Retina (tissue), 1 donor: ENCODE results near the gene AGR2.
A peak's percentile ranks its signal among the peaks of the same experiment; 100 is the strongest.
"Not testable (repeated sequence)": the region's sequence is repeated elsewhere in the genome, so short reads cannot be mapped to it uniquely, and the experiment has no call there.

Experiments used
- DNase-seq: peaks from one replicate; pipeline ENCODE4 v3.0.0-alpha.2; 2016

The AGR2 gene

GRCh38 chr7:16773326-16773725 lies 31.5 kb downstream of the AGR2 start:
- DNase-seq = no peak

- DNase-seq = no peak
Observed at GRCh38 chr7:16770657-16771329, 34.0 kb downstream of the AGR2 start.

GRCh38 chr7:16769994-16770393 lies 34.8 kb downstream of the AGR2 start:
- not testable (repeated sequence) for DNase-seq

GRCh38 chr7:16765436-16765859 lies 39.4 kb downstream of the AGR2 start:
- no peak for DNase-seq

GRCh38 chr7:16764942-16765341 lies 39.9 kb downstream of the AGR2 start:
- DNase-seq = no peak

- no peak for DNase-seq
Observed at GRCh38 chr7:16762177-16762576, 42.6 kb downstream of the AGR2 start.

- DNase-seq = no peak
Observed at GRCh38 chr7:16759840-16760239, 45.0 kb downstream of the AGR2 start.

GRCh38 chr7:16758631-16759611 lies 45.9 kb downstream of the AGR2 start:
- no peak for DNase-seq

GRCh38 chr7:16758036-16758435 lies 46.8 kb downstream of the AGR2 start:
- DNase-seq = no peak

- no peak for DNase-seq
Observed at GRCh38 chr7:16755397-16755796, 49.4 kb downstream of the AGR2 start.

GRCh38 chr7:16754856-16755317 lies 49.9 kb downstream of the AGR2 start:
- no peak for DNase-seq

GRCh38 chr7:16753932-16754855 lies 50.6 kb downstream of the AGR2 start:
- peak; percentile 92 for DNase-seq

GRCh38 chr7:16753102-16753931 lies 51.5 kb downstream of the AGR2 start, which contains the start of gene TSPAN13:
TSS of gene TSPAN13 (plus strand) at chr7:16753755. CDS start at chr7:16753968, 213 bp downstream.
- peak; percentile 90 for DNase-seq

- DNase-seq = no peak
Observed at GRCh38 chr7:16747102-16747501, 57.7 kb downstream of the AGR2 start.

GRCh38 chr7:16745645-16746044 lies 59.2 kb downstream of the AGR2 start:
- no peak for DNase-seq

GRCh38 chr7:16744518-16745250 lies 60.1 kb downstream of the AGR2 start:
- no peak for DNase-seq

GRCh38 chr7:16743236-16743635 lies 61.6 kb downstream of the AGR2 start:
- DNase-seq = no peak

- DNase-seq = no peak
Observed at GRCh38 chr7:16742547-16742946, 62.3 kb downstream of the AGR2 start.
